ENCODE results near the gene DNAH5. TPM values are rescaled to one million over a fixed set of nuclear protein-coding genes. Genes with fewer than 3 reads are reported as not detected.

Gene DNAH5
- total and polyA plus RNA-seq, 2 of the 13 experiments (the other 11 are each of a cell fraction or from before 2014, with no cell fraction given), result 0.09 TPM

DNA sequence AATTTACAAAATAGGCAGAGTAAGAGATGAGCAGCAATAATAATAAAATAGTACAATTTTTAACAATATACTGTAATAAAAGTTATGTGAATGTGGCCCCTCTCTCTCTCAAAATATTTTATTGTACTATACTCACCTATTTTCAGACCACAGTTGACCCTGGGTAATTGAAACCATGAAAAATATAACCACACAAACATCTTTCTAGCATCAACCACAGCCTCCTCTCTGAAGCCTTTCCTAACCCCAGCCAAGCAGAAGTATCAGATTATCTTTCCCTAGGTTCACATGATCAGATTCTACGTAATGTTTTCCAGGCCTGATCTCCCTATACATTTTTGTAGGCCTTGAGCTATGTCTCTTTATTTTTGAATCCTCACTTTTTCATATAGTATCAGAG lies 35.2 kb downstream of the DNAH5 start:
- Histone ChIP-seq H3K4me3 (replicated peaks in 1 of 3; ENCODE audit: insufficient read depth in 1 of 3, low read depth in 2 of 3, low read length in 3 of 3) (no peak overlapping the region), H4K20me1 (ENCODE audit: insufficient read depth, low read length) (no peaks in the 10 kb centered on the region), H3K27me3 (ENCODE audit: control insufficient read depth in 1 of 2, insufficient read depth in 2 of 2, low read length in 2 of 2) (no peaks in the 10 kb centered on the region), H2AFZ (ENCODE audit: low read length) (no peak overlapping the region), H3K79me2 (ENCODE audit: insufficient read depth, low read length) (no peaks in the 10 kb centered on the region), H3K9ac (ENCODE audit: insufficient read depth, low read depth, low read length) (no peak overlapping the region), H3K27ac (ENCODE audit: extremely low read length, insufficient read depth, low read length) (no peak overlapping the region), H3K9me3 (ENCODE audit: low read length) (no peaks in the 10 kb centered on the region), H3K36me3 (replicated peaks in 1 of 2; ENCODE audit: control insufficient read depth in 1 of 2, insufficient read depth in 2 of 2, low read length in 2 of 2) (no peaks in the 10 kb centered on the region), H3K4me1 (ENCODE audit: insufficient read depth, low read length) (no peaks in the 10 kb centered on the region), H3K4me2 (ENCODE audit: low read depth, low read length) (no peak overlapping the region)
- CTCF ChIA-PET (ENCODE audit: low intra/inter-chr PET ratio, low total read pairs), result no interaction called here
- FAIRE-seq, result no peak
- in situ Hi-C loops (cut with HindIII; ENCODE audit: extremely low pct_ligation_motif_present, low pct_unique_long_range_greater_than_20kb), result no loop called here
- BruUV-seq (replicated peaks), result no TSS peak
- TF ChIP-seq ZNF605 (CRISPR knock-in tag; IDR thresholded peaks at IDR 0.05), result no peak
- TF ChIP-seq ZNF772 (CRISPR knock-in tag; IDR thresholded peaks at IDR 0.05), result no peak
- no peak for TF ChIP-seq SNAPC2 (CRISPR knock-in tag; IDR thresholded peaks at IDR 0.05)
- no peak for TF ChIP-seq ZNF564 (CRISPR knock-in tag; IDR thresholded peaks at IDR 0.05)
- no peak for TF ChIP-seq NFYB (CRISPR knock-in tag; IDR thresholded peaks at IDR 0.05)
- no peak for TF ChIP-seq ZNF563 (CRISPR knock-in tag; IDR thresholded peaks at IDR 0.05)
- TF ChIP-seq SKIL (CRISPR knock-in tag; IDR thresholded peaks at IDR 0.05; ENCODE audit: borderline replicate concordance), result no peak
- no peak for TF ChIP-seq KDM3A (CRISPR knock-in tag; IDR thresholded peaks at IDR 0.05; ENCODE audit: low read depth)
- TF ChIP-seq, protein P1, sequence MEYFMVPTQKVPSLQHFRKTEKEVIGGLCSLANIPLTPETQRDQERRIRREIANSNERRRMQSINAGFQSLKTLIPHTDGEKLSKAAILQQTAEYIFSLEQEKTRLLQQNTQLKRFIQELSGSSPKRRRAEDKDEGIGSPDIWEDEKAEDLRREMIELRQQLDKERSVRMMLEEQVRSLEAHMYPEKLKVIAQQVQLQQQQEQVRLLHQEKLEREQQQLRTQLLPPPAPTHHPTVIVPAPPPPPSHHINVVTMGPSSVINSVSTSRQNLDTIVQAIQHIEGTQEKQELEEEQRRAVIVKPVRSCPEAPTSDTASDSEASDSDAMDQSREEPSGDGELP (IDR thresholded peaks at IDR 0.05; ENCODE audit: borderline replicate concordance, low read depth), result no peak
- no peak for TF ChIP-seq NFE2L1 (CRISPR knock-in tag; IDR thresholded peaks at IDR 0.05; ENCODE audit: borderline replicate concordance)
- TF ChIP-seq ZNF329 (CRISPR knock-in tag; IDR thresholded peaks at IDR 0.05; ENCODE audit: low read depth), result no peak
- no peak for TF ChIP-seq ZNF574 (CRISPR knock-in tag; IDR thresholded peaks at IDR 0.05)
- ATAC-seq, result no peak
- WGBS (ENCODE audit: low lambda C conversion rate), result 9% methylated on average over 1 of the region's 1 CpG
- POLR2A ChIA-PET, result no interaction called here
- intact Hi-C loops (cut with micrococcal nuclease; ENCODE audit: unreplicated experiment), result no loop called here
- no peak for DNase-seq (ENCODE audit: low spot score)
